ENCODE results near the gene KIF11. TPM values are rescaled to one million over a fixed set of nuclear protein-coding genes. Genes with fewer than 3 reads are reported as not detected.

Gene KIF11
- total and polyA plus RNA-seq, 2 of the 4 experiments (the other 2 are of a cell fraction), result 8.8 to 18.3 TPM

DNA sequence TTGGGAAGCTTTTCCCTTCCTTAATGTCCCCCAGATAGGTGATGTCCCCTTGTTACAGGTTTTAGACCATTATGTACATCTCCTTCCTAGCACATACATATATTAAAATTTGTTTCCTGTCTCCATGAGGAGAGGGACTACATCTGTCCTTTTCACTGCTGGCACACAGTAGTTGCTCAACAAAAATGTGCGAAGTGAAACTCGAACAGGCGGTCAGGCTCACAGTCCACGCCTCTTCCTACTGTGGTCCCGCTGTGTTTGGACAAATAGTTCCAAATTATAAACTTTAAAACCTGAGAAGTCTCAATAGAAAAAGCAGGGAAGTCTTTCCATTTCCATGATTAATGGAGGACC lies 95.6 kb downstream of the KIF11 start:
- Histone ChIP-seq H2BK15ac (ENCODE audit: low read depth, low read length) (no peak overlapping the region), H4K8ac (ENCODE audit: low read depth in 2 of 2, low read length in 2 of 2) (peak overlapping the region in 1 of 2 experiments; percentile 65; a peak in 2 of 4 replicates), H2AFZ (replicated peaks; ENCODE audit: low read length, poor library complexity) (peak overlapping the region; percentile 96), H4K5ac (ENCODE audit: low read depth, low read length) (no peak overlapping the region), H3K36me3 (ENCODE audit: control insufficient read depth, insufficient read depth, low read length) (peaks cover 7% of the 10 kb centered on the region), H3K4me3 (ENCODE audit: insufficient read depth, low read depth, low read length) (peak overlapping the region; percentile 85), H3K14ac (replicated peaks; ENCODE audit: low read depth, low read length) (peak overlapping the region; percentile 5; the same call in 1 of the 2 replicates), H3K79me1 (ENCODE audit: low read depth in 1 of 2, low read length in 2 of 2) (peaks cover 20 to 38% of the 10 kb centered on the region in 2 experiments; a peak in 3 of 4 replicates), H3K23ac (ENCODE audit: low read depth, low read length) (peak overlapping the region; percentile 48; the same call in 1 of the 2 replicates), H2AK5ac (ENCODE audit: low read depth, low read length) (no peak overlapping the region), H3K56ac (ENCODE audit: extremely low read depth, insufficient read depth, low read length) (no peak overlapping the region), H3K4ac (ENCODE audit: low read depth, low read length) (no peak overlapping the region; the same call in 1 of the 2 replicates), H3K27ac (ENCODE audit: insufficient read depth, low read length) (peak overlapping the region; percentile 48; the same call in 1 of the 2 replicates), H3K9me1 (ENCODE audit: insufficient read depth, low read length) (0 out of 2 replicates have a peak, but pooled peaks cover 5% of the 10 kb centered on the region), H4K91ac (ENCODE audit: insufficient read depth, low read depth, low read length) (no peak overlapping the region), H3K27me3 (ENCODE audit: control insufficient read depth, insufficient read depth, low read length) (no peaks in the 10 kb centered on the region), H2BK120ac (ENCODE audit: low read depth, low read length) (no peak overlapping the region), H2BK5ac (ENCODE audit: low read depth, low read length, poor library complexity, severe bottlenecking) (no peak overlapping the region), H3K4me2 (ENCODE audit: low read depth, low read length) (peak overlapping the region; percentile 59), H2AK9ac (replicated peaks; ENCODE audit: low read depth, low read length, poor library complexity) (peak overlapping the region; percentile 81), H3K9me3 (ENCODE audit: control insufficient read depth, insufficient read depth, low read length) (peaks cover 13% of the 10 kb centered on the region; the same call in 1 of the 2 replicates), H3K4me1 (ENCODE audit: control insufficient read depth, insufficient read depth, low read length) (peaks cover 10% of the 10 kb centered on the region), H3K18ac (ENCODE audit: low read depth, low read length) (no peak overlapping the region), H4K20me1 (ENCODE audit: insufficient read depth, low read length) (0 out of 2 replicates have a peak, but pooled peaks cover 3% of the 10 kb centered on the region), H3K9ac (ENCODE audit: low read depth, low read length) (0 out of 2 replicates have a peak overlapping the region, but pooled peaks have one; percentile 55), H2BK20ac (ENCODE audit: low read depth, low read length) (no peak overlapping the region)
- dilution Hi-C loops (cut with HindIII; ENCODE audit: low sequenced_read_pairs, unreplicated experiment) (no loop called here), intact Hi-C loops (cut with micrococcal nuclease) (loop anchor here (2.0 kb wide), 1 partner anchor 192 kb away; no protein-coding TSS in a partner anchor), in situ Hi-C loops (cut with MboI; ENCODE audit: low sequenced_read_pairs) (no loop called here)
- POLR2A ChIA-PET (ENCODE audit: unreplicated experiment), result no interaction called here
- no CpG with 5 or more reads among the region's 5 CpGs for WGBS, 2 experiments (ENCODE audit: extremely low coverage in 2 of 2, insufficient read length in 1 of 2)
- ATAC-seq (ENCODE audit: low read depth) (no peak), DNase-seq (no peak)
- CTCF ChIA-PET, result no interaction called here
- BruUV-seq (replicated peaks), result no TSS peak
- TF ChIP-seq CHD1 (IDR thresholded peaks at IDR 0.05; ENCODE audit: low read depth, low read length) (no peak), POLR2A (IDR thresholded peaks at IDR 0.05; ENCODE audit: low read depth, low read length) (no peak), CEBPB (IDR thresholded peaks at IDR 0.05; ENCODE audit: low read depth, low read length) (no peak), NFE2L2 (IDR thresholded peaks at IDR 0.05; ENCODE audit: low read depth, low read length) (no peak), MAZ (IDR thresholded peaks at IDR 0.05; ENCODE audit: borderline replicate concordance, low read depth, low read length) (no peak), FOS (IDR thresholded peaks at IDR 0.05; ENCODE audit: low read depth, low read length) (no peak), RFX5 (IDR thresholded peaks at IDR 0.05; ENCODE audit: low read depth, low read length) (no peak), RCOR1 (IDR thresholded peaks at IDR 0.05; ENCODE audit: insufficient replicate concordance, low read length) (no peak), SMC3 (IDR thresholded peaks at IDR 0.05; ENCODE audit: low read depth, low read length) (no peak), RAD21 (IDR thresholded peaks at IDR 0.05; ENCODE audit: low read length) (no peak)
- TF ChIP-seq, protein P1, sequence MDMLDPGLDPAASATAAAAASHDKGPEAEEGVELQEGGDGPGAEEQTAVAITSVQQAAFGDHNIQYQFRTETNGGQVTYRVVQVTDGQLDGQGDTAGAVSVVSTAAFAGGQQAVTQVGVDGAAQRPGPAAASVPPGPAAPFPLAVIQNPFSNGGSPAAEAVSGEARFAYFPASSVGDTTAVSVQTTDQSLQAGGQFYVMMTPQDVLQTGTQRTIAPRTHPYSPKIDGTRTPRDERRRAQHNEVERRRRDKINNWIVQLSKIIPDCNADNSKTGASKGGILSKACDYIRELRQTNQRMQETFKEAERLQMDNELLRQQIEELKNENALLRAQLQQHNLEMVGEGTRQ (IDR thresholded peaks at IDR 0.05; ENCODE audit: low read depth, low read length), result no peak
- TF ChIP-seq, protein P2, sequence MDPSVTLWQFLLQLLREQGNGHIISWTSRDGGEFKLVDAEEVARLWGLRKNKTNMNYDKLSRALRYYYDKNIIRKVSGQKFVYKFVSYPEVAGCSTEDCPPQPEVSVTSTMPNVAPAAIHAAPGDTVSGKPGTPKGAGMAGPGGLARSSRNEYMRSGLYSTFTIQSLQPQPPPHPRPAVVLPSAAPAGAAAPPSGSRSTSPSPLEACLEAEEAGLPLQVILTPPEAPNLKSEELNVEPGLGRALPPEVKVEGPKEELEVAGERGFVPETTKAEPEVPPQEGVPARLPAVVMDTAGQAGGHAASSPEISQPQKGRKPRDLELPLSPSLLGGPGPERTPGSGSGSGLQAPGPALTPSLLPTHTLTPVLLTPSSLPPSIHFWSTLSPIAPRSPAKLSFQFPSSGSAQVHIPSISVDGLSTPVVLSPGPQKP (IDR thresholded peaks at IDR 0.05; ENCODE audit: borderline replicate concordance, low read depth, low read length), result no peak
